Prostate gland (tissue), 2 donors: ENCODE measurements around the gene HSF2BP. TPM values are rescaled to one million over a fixed set of nuclear protein-coding genes. Genes with fewer than 3 reads are reported as not detected.
A peak's percentile ranks its signal among the peaks of the same experiment; 100 is the strongest.

Experiments used
- DNase-seq: peaks from one replicate; pipeline ENCODE4 v3.0.0-alpha.2; 2019; ENCODE audit warnings: low spot score
- H3K27ac ChIP-seq, 2 donors: fragments of 200-600 bp; sonication (generic); 2 replicates each; pipeline ENCODE4 v1.5.1; 2017 to 2019
- H3K27me3 ChIP-seq: fragments of 200-600 bp; sonication (generic); replicated peaks from 2 replicates; pipeline ENCODE4 v1.5.1; 2019; ENCODE audit not compliant: insufficient read depth
- H3K36me3 ChIP-seq, 2 donors: fragments of 200-600 bp; sonication (generic); 1 replicate in 1 of 2; 2 replicates in 1 of 2; pipeline versions ENCODE4 v1.5.1 to v1.8.1; 2017 to 2019
- H3K4me1 ChIP-seq: fragments of 200-600 bp; sonication (generic); replicated peaks from 2 replicates; pipeline ENCODE4 v1.5.1; 2019
- H3K4me3 ChIP-seq, 2 donors: fragments of 200-600 bp; sonication (generic); 2 replicates each; pipeline ENCODE4 v1.5.1; 2017 to 2019
- H3K9me3 ChIP-seq: fragments of 200-600 bp; sonication (generic); 2 replicates; pipeline ENCODE4 v1.5.1; 2017
- CTCF ChIP-seq, 4 experiments: fragments of 200-600 bp in 2 of 4; fragments of 450-650 bp in 2 of 4; sonication (generic) in 2 of 4; IDR thresholded peaks; 1 replicate in 3 of 4; 2 replicates in 1 of 4; pipeline ENCODE4 v1.5.1; 2016 to 2019; ENCODE audit warnings: antibody characterized with exemption in 4 of 4, mild to moderate bottlenecking in 2 of 4, moderate library complexity in 2 of 4
- POLR2A ChIP-seq: fragments of 450-650 bp; IDR thresholded peaks from one replicate; pipeline ENCODE4 v1.6.1; 2016; ENCODE audit warnings: antibody characterized with exemption, mild to moderate bottlenecking
- POLR2AphosphoS5 ChIP-seq: sonication (generic); formaldehyde crosslinking; IDR thresholded peaks from one replicate; pipeline ENCODE4 v1.6.1; 2017; ENCODE audit warnings: antibody characterized with exemption
- WGBS: methylation state at CpG from one replicate; pipeline ENCODE4 v1.1.5; 2018; 5-methylcytosine and 5-hydroxymethylcytosine counted together
- intact Hi-C: fragments of 100-400 bp; cut with DNase I; formaldehyde crosslinking; loops from one replicate; pipeline ENCODE4 v1.14.2; 2022
- total RNA-seq, 2 donors: library from RNA; depleted of rRNA; stranded (reverse); fragments of >200 nt; gene quantifications; one replicate each; pipeline ENCODE4 v1.1.0, GENCODE V29; 2016

HSF2BP gene
- total RNA-seq, 2 donors from 2014 or later = 3.2 to 7.0 TPM

- no peaks in the 10 kb centered on the region for H3K27me3 ChIP-seq
- intact Hi-C loops = no loop called here
- WGBS = 81% methylated on average over 7 of the region's 7 CpGs
- no peak overlapping the region for H3K4me3 ChIP-seq
- H3K27ac ChIP-seq = no peak overlapping the region
- TF ChIP-seq POLR2AphosphoS5 (peak; percentile 36), POLR2A (no peak), CTCF (IDR thresholded peaks at IDR 0.05) (no peak)
- no peak for DNase-seq
- H3K9me3 ChIP-seq = no peaks in the 10 kb centered on the region
- H3K36me3 ChIP-seq = no peaks in the 10 kb centered on the region
- H3K4me1 ChIP-seq = no peaks in the 10 kb centered on the region
Measured at GRCh38 chr21:43639470-43640353, 19.6 kb downstream of the HSF2BP start.

GRCh38 chr21:43637530-43638158 is 21.6 kb downstream of the HSF2BP start:
- 95% methylated on average over 3 of the region's 3 CpGs for WGBS

GRCh38 chr21:43635436-43635835 is 23.9 kb downstream of the HSF2BP start:
- WGBS = 97% methylated on average over 7 of the region's 7 CpGs
- Histone ChIP-seq H3K27ac (no peak overlapping the region), H3K27me3 (no peaks in the 10 kb centered on the region), H3K9me3 (no peaks in the 10 kb centered on the region), H3K36me3 (no peaks in the 10 kb centered on the region), H3K4me1 (no peaks in the 10 kb centered on the region), H3K4me3 (no peak overlapping the region)
- intact Hi-C loops = no loop called here
- no peak for DNase-seq
- no peak for TF ChIP-seq POLR2A
- TF ChIP-seq CTCF (IDR thresholded peaks at IDR 0.05) = no peak
- TF ChIP-seq POLR2AphosphoS5 = no peak

More at GRCh38 chr21:43637530-43638158, 21.6 kb downstream of the HSF2BP start:
- TF ChIP-seq POLR2A (no peak), CTCF (IDR thresholded peaks at IDR 0.05) (no peak), POLR2AphosphoS5 (no peak)
- no peak overlapping the region for H3K27ac ChIP-seq
- DNase-seq = no peak
- H3K4me3 ChIP-seq = no peak overlapping the region
- no peaks in the 10 kb centered on the region for H3K9me3 ChIP-seq
- no peaks in the 10 kb centered on the region for H3K4me1 ChIP-seq
- intact Hi-C loops = no loop called here
- H3K27me3 ChIP-seq = no peaks in the 10 kb centered on the region
- no peaks in the 10 kb centered on the region for H3K36me3 ChIP-seq

GRCh38 chr21:43634618-43635017 is 24.7 kb downstream of the HSF2BP start:
- no peak overlapping the region for H3K4me3 ChIP-seq
- WGBS = 84% methylated on average over 5 of the region's 5 CpGs
- no peaks in the 10 kb centered on the region for H3K4me1 ChIP-seq
- intact Hi-C loops = no loop called here
- TF ChIP-seq POLR2A (no peak), POLR2AphosphoS5 (no peak), CTCF (IDR thresholded peaks at IDR 0.05) (no peak)
- no peak overlapping the region for H3K27ac ChIP-seq
- no peaks in the 10 kb centered on the region for H3K9me3 ChIP-seq
- H3K27me3 ChIP-seq = no peaks in the 10 kb centered on the region
- H3K36me3 ChIP-seq = no peaks in the 10 kb centered on the region
- no peak for DNase-seq
